Stomach smooth muscle (tissue), 2 donors: ENCODE data around the gene FHIT.
"Not testable (repeated sequence)": the region's sequence is repeated elsewhere in the genome, so short reads cannot be mapped to it uniquely, and the experiment has no call there.

ENCODE experiments used
- H3K27ac ChIP-seq: one replicate; pipeline ENCODE4 v1.7.0; 2013; ENCODE audit warnings: mild to moderate bottlenecking, low read length, inconsistent platforms
- H3K27me3 ChIP-seq, 2 donors: one replicate each; pipeline ENCODE4 v1.7.0; 2013; ENCODE audit warnings: low read length in 2 of 2; ENCODE audit not compliant: insufficient read depth in 2 of 2, control insufficient read depth in 1 of 2
- H3K36me3 ChIP-seq, 2 donors: one replicate each; pipeline ENCODE4 v1.7.0; 2013; ENCODE audit warnings: low read length in 2 of 2; ENCODE audit not compliant: control insufficient read depth in 2 of 2, insufficient read depth in 2 of 2
- H3K4me1 ChIP-seq: one replicate; pipeline ENCODE4 v1.7.0; 2013; ENCODE audit warnings: low read length; ENCODE audit not compliant: control insufficient read depth, insufficient read depth
- H3K4me3 ChIP-seq, 2 donors: one replicate each; pipeline ENCODE4 v1.7.0; 2013; ENCODE audit warnings: low read length in 2 of 2
- H3K9ac ChIP-seq, 2 donors: one replicate each; pipeline ENCODE4 v1.7.0; 2013; ENCODE audit warnings: low read length in 2 of 2, mild to moderate bottlenecking in 1 of 2
- H3K9me3 ChIP-seq, 2 donors: one replicate each; pipeline ENCODE4 v1.7.0; 2013; ENCODE audit warnings: low read length in 2 of 2; ENCODE audit not compliant: control insufficient read depth in 2 of 2
- donor health status: healthy.
- donor health status: Pancreatic carcinoma.

Gene FHIT

DNA sequence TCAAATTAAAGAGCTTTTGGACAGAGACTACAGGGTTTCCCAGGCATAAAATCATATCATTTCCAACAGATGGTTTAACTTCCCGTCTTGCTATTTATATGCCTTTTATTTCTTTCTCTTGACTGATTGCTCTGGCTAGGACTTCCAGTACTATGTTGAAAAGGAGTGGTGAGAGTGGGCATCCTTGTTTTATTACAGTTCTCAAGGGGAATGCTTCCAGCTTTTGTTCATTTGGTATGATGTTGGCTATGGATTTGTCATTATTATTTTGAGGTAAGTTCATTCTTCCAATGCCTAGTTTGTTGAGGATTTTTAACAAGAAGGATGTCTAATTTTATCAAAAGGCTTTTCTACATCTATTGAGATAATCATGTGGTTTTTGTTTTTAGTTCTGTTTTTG lies 1304.9 kb downstream of the FHIT start:
- H3K9me3 ChIP-seq = no peaks in the 10 kb centered on the region
- no peaks in the 10 kb centered on the region for H3K36me3 ChIP-seq
- H3K4me1 ChIP-seq = no peaks in the 10 kb centered on the region
- no peak overlapping the region for H3K9ac ChIP-seq
- no peak overlapping the region for H3K27ac ChIP-seq
- no peak overlapping the region for H3K4me3 ChIP-seq
- H3K27me3 ChIP-seq = no peaks in the 10 kb centered on the region

DNA sequence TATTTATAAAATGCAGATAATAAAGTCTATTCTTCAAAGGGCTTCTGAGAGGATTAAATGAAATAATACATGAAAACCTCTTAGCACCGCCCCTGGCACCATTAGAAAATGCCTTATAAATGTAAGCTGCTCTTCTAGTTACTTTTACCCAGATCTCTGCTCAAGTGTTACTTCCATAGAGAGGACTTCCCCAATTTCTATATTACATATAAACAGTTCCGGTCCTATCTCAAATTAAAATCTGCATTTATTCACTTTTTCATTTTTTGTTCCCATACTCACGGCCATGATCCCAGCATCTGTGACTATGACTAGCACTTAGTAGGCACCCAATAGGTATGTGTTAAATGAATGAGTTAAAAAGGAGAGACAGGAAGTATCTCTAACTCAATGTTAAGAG lies 1310.5 kb downstream of the FHIT start:
- Histone ChIP-seq H3K9ac (no peak overlapping the region), H3K27ac (no peak overlapping the region), H3K27me3 (no peaks in the 10 kb centered on the region), H3K4me3 (no peak overlapping the region), H3K4me1 (no peaks in the 10 kb centered on the region), H3K9me3 (no peaks in the 10 kb centered on the region), H3K36me3 (no peaks in the 10 kb centered on the region)

DNA sequence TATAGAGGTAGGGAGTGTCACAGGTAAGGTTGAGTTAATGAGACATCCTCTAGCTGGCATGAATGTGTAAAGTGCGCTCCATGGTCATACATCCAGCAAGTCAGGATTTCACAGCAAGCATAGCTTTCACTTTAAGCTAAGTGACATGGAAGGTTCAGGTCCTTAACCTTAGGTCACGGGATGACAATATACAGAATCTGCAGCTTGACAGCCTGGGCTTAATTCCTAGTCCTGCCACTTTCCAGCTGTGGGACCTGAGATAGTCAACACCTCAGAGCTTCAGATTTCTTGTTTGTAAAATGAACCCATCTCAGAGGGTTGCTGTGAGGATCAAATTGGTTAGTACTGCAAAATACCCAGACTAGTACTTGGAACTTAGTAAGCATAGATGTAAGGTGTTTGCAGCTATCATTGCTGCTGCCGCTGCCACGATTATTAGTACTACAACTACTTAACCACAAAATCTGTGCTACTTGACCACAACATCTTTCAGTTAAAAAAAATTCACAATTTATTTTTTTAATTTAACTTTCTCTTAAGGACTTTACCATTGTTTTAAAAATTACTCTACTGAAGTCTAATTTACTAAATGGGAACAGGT lies 1311.3 kb downstream of the FHIT start:
- Histone ChIP-seq H3K27me3 (no peaks in the 10 kb centered on the region), H3K36me3 (no peaks in the 10 kb centered on the region), H3K27ac (no peak overlapping the region), H3K4me1 (no peaks in the 10 kb centered on the region), H3K9me3 (no peaks in the 10 kb centered on the region), H3K4me3 (no peak overlapping the region), H3K9ac (no peak overlapping the region)

DNA sequence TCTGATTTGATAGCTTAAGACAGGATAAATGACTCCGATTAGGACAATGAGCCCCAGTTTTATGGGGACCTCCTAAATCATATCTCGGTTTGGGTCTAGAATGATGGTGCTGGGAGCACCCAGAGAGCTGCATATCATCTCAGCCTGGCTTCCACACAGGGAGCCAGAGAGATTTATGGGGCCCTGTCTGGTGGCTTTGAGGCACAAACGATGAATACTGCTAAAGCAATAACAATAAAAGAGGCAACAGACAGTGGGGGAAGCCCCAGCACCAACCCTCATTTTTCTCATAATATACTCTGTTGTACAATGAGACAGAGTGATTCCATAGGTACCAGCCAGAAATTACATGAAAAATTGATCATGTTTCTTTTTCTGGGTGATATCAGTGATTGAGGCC lies 1312.4 kb downstream of the FHIT start:
- H3K4me3 ChIP-seq = no peak overlapping the region
- H3K27me3 ChIP-seq = no peaks in the 10 kb centered on the region
- no peak overlapping the region for H3K27ac ChIP-seq
- no peaks in the 10 kb centered on the region for H3K9me3 ChIP-seq
- H3K4me1 ChIP-seq = no peaks in the 10 kb centered on the region
- no peak overlapping the region for H3K9ac ChIP-seq
- no peaks in the 10 kb centered on the region for H3K36me3 ChIP-seq

DNA sequence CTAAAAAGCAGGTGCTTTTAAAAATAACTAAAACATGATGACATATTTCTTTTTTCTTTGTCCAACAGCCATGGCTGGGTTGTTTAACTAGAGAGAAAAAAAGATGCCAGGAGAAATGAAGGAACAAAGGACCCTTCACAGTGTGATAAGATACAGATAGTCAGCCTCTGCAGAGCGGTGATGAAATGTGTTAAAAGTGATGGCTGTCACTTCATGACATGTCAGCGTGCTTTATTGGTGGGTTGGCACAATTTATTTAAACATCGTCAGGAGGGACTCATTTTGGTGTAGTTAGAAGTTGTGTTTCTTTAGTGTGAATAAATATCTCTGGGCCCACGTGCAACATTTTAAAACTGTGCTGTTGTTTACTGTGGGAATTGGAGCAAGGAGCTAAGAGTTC lies 1314.1 kb downstream of the FHIT start:
- no peaks in the 10 kb centered on the region for H3K36me3 ChIP-seq
- no peaks in the 10 kb centered on the region for H3K4me1 ChIP-seq
- no peak overlapping the region for H3K4me3 ChIP-seq
- H3K9ac ChIP-seq = no peak overlapping the region
- no peaks in the 10 kb centered on the region for H3K9me3 ChIP-seq
- H3K27me3 ChIP-seq = no peaks in the 10 kb centered on the region
- H3K27ac ChIP-seq = no peak overlapping the region

DNA sequence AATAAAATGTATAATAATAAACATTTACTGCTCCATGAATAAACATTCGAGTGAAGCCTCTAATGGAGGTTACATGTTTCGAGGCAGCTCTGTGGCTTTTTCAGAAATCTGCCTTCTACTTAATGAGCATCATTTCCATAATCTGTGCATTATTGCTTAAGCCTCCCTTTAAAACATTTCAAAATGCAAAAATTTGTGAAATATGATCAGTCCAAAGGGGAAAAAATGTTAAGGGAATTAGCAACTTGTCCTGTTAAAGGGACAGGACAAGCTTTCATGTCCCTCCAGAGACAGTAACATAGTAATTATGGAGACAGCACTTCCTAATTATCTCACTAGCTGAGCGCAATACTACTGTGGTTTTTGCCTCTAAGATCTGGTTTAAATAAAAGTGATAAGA lies 1314.8 kb downstream of the FHIT start:
- Histone ChIP-seq H3K4me1 (no peaks in the 10 kb centered on the region), H3K9ac (no peak overlapping the region), H3K27ac (no peak overlapping the region), H3K36me3 (no peaks in the 10 kb centered on the region), H3K27me3 (no peaks in the 10 kb centered on the region), H3K4me3 (no peak overlapping the region), H3K9me3 (no peaks in the 10 kb centered on the region)

DNA sequence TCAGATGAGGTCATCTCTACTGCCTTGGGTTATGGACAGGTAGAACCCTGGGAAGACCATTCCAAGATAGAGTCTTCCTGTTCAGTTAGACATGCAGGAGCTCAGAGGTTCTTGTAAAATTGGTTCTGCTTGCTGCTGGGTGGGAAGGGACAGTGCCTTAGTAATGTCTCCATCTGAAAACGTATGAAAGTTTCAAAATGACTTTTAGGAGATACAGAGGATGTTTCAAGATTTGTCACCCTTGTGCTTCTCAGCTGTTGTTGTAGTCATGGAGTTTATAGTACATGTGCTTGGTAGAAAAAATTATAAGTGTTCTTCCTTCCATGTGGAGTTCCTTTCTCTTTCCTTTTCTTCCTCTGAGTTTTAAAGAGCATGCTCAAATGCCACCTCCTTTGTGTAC lies 1316.2 kb downstream of the FHIT start:
- Histone ChIP-seq H3K36me3 (no peaks in the 10 kb centered on the region), H3K27ac (no peak overlapping the region), H3K9ac (no peak overlapping the region), H3K27me3 (no peaks in the 10 kb centered on the region), H3K9me3 (no peaks in the 10 kb centered on the region), H3K4me1 (no peaks in the 10 kb centered on the region), H3K4me3 (no peak overlapping the region)

DNA sequence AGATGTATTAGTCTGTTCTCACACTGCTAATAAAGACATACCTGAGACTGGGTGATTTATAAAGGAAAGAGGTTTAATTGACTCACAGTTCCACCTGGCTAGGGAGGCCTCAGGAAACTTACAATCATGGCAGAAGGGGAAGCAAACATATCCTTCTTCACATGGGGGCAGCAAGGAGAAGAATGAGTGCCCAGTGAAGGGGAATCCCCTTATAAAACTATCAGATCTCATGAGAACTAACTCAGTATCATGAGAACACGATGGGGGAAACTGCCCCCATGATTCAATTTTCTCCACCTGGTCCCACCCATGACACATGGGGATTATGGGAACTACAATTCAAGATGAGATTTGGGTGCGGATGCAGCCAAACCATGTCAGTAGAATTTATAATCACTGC lies 1316.7 kb downstream of the FHIT start:
- H3K9me3 ChIP-seq, H3K36me3 ChIP-seq, H3K9ac ChIP-seq, H3K27me3 ChIP-seq, H3K4me3 ChIP-seq, H3K4me1 ChIP-seq, H3K27ac ChIP-seq: not testable (repeated sequence)

DNA sequence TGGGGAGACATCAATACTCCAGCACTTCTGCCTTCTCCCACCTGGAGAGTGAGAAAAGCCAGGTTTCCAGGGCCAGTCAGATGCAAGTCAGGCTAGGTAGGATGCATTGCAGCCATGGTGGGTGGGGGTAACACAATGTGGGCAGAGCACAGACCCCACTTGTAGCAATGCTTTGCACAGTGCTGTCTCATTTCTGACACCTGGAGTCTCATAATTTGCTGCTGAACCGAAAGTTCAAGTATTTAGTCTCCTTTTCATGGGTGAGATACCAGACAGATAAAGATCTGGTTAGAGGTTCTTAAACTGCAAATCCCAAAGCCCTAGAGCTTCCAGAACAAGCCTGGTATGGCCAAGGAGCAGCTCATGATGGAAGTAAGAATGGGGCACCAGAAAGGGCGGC lies 1321.1 kb downstream of the FHIT start:
- no peak overlapping the region for H3K9ac ChIP-seq
- H3K4me1 ChIP-seq = no peaks in the 10 kb centered on the region
- H3K36me3 ChIP-seq = no peaks in the 10 kb centered on the region
- H3K4me3 ChIP-seq = no peak overlapping the region
- no peaks in the 10 kb centered on the region for H3K9me3 ChIP-seq
- no peaks in the 10 kb centered on the region for H3K27me3 ChIP-seq
- H3K27ac ChIP-seq = no peak overlapping the region

DNA sequence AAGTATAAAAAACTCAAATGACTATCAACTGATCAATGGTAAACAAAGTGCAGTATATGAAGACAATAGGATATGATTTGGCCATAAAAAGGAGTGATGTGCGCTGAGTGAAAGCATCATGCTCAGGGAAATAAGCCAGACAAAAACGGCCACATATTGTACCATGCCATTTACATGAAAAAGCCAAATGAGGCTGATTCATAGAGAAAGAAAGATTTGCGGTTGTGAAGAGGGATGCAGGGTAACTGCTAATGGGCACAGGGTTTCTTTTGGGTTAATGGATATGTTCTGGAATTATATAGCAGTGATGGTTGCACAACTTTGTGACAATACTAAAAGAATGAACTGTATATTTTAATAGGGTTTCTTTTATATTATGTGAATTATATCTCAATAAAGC lies 1324.2 kb downstream of the FHIT start:
- Histone ChIP-seq H3K9me3 (no peaks in the 10 kb centered on the region), H3K27me3 (no peaks in the 10 kb centered on the region), H3K4me3 (no peak overlapping the region), H3K36me3 (no peaks in the 10 kb centered on the region), H3K27ac (no peak overlapping the region), H3K9ac (no peak overlapping the region), H3K4me1 (no peaks in the 10 kb centered on the region)

DNA sequence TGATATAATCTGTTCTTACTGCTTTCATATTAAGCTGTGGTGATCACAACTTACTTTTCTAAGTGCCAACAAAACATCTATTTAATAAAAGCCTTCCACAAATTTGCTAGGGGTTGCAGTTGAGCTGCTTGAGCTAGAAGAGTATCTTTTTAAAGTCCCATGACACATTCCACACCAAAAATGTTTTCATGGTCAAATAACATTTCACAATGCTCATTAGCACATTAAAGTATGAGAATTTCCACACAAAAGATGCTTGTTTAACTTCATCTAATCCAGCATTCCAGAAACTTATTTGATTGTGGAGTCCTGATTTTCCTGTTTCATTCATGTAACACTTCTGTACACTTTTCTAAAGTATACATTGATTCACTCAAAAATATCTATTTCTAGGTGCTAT lies 1325.3 kb downstream of the FHIT start:
- no peak overlapping the region for H3K9ac ChIP-seq
- no peaks in the 10 kb centered on the region for H3K4me1 ChIP-seq
- H3K9me3 ChIP-seq = no peaks in the 10 kb centered on the region
- no peak overlapping the region for H3K4me3 ChIP-seq
- H3K27me3 ChIP-seq = no peaks in the 10 kb centered on the region
- H3K27ac ChIP-seq = no peak overlapping the region
- no peaks in the 10 kb centered on the region for H3K36me3 ChIP-seq
